ENCODE results near the gene PRKD2.

The PRKD2 gene

GRCh38 chr19:46725036-46725820 lies 8.3 kb upstream of the PRKD2 start:
- no peak for DNase-seq

- DNase-seq = peak in 5 of 56 donors; percentile 14 to 27 (median 24)
These were observed 7.6 kb upstream of the PRKD2 start for GRCh38 chr19:46724468-46724867.

GRCh38 chr19:46723471-46723870 lies 6.6 kb upstream of the PRKD2 start:
- DNase-seq = no peak

GRCh38 chr19:46723023-46723461 lies 6.1 kb upstream of the PRKD2 start:
- DNase-seq = no peak

- no peak for DNase-seq
These were observed 5.6 kb upstream of the PRKD2 start for GRCh38 chr19:46722421-46723022.

- no peak for DNase-seq
These were observed 5.1 kb upstream of the PRKD2 start for GRCh38 chr19:46722004-46722380.

GRCh38 chr19:46721269-46722003 lies 4.5 kb upstream of the PRKD2 start:
- no peak for DNase-seq

- DNase-seq = no peak
These were observed 3.8 kb upstream of the PRKD2 start for GRCh38 chr19:46720503-46721239.

- no peak for DNase-seq
These were observed 3.0 kb upstream of the PRKD2 start for GRCh38 chr19:46719629-46720502.

- DNase-seq = no peak
These were observed 2.2 kb upstream of the PRKD2 start for GRCh38 chr19:46718934-46719622.

GRCh38 chr19:46718157-46718933 lies 1.4 kb upstream of the PRKD2 start:
- no peak for DNase-seq

- DNase-seq = no peak
These were observed 816 bp upstream of the PRKD2 start for GRCh38 chr19:46717716-46718143.

GRCh38 chr19:46716672-46717033 lies 261 bp downstream of the PRKD2 start:
- no peak for DNase-seq

- no peak for DNase-seq
These were observed 791 bp downstream of the PRKD2 start for GRCh38 chr19:46715975-46716671.

GRCh38 chr19:46715620-46715974 lies 1.3 kb downstream of the PRKD2 start:
- DNase-seq = no peak

GRCh38 chr19:46714444-46715106 lies 2.3 kb downstream of the PRKD2 start:
- DNase-seq = no peak

GRCh38 chr19:46713781-46714443 lies 3.0 kb downstream of the PRKD2 start:
- peak in 41 of 56 donors; percentile 24 to 95 (median 54) for DNase-seq

All from amygdala (tissue), 56 donors.